ENCODE results near the gene ITGA11.
"Not testable (repeated sequence)": the region's sequence is repeated elsewhere in the genome, so short reads cannot be mapped to it uniquely, and the experiment has no call there.

Gene ITGA11

DNA sequence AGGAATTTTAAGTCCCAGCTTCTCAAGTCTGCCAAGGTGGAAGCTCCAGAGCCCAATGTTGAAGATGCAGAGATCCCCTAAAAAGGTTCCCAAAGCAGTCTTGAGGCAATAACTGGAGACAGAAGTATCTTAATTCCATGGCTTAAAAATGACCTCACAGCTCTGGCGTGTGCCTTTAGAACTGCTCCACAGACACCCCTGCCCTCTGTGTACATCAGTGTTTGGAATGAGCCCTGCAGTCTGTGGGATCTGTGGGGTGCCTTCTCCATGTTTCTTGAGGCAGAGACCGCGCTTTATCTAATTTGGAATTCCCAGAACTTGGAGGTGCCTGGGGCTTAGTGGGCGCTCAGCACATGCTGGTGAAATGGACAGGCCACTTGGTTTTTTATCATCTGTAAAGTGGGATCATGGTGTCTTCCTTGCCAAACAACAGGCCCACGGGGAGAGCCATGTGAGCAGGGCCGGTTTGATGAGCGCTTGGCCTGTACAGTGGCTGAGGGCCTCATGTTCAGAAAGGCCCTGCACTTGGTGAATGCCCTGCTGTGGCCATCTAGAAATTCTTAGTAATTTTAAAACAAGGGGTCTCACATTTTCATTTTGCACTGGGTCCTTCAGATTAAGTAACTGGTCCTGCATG lies 7.1 kb downstream of the ITGA11 start:
- DNase-seq, result no peak

DNA sequence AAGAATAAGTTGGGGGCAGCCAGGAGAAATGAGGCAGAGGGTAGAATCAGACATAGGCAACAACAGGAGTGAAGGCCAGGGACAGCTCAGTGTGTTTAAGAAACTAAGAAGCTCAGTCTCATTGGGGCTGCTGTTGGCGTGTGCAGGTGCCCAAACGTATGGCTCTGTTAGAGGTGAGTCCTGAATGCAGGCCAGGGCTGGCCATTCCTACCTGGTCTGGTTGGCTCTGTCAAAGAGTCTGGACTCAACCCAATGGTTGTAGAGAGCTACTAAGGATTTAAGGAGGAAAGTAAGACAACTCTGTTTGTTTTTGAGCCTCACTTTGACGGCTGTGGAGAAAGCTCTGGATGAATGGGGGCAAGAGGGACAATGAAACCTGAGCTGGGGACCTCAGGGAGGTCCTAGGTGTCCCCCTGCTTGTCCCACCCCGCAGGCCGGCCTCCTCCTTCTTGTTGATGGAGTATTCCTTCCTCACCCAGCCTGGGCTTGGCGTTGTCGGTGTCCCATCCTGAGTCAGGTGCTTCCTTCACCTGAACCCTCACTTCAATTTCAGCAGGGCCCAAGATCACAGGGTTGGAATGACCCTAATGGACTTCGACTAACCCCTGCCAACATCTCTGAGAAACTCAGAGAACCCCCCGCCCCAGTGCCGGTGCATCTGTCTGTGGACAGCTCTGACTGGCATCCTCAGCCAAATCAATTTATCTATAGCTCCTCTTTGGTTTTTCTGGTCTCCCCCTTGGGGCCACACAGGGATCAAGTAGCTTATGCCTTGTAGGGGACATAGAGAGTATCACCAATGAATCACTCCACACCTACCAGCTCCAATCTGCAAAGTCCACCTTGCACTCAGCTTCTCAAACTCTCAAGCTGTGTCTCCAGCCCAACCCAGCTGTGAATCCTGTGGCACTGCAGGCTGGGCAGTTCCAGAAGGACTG lies 8.3 kb downstream of the ITGA11 start:
- DNase-seq, result no peak

DNA sequence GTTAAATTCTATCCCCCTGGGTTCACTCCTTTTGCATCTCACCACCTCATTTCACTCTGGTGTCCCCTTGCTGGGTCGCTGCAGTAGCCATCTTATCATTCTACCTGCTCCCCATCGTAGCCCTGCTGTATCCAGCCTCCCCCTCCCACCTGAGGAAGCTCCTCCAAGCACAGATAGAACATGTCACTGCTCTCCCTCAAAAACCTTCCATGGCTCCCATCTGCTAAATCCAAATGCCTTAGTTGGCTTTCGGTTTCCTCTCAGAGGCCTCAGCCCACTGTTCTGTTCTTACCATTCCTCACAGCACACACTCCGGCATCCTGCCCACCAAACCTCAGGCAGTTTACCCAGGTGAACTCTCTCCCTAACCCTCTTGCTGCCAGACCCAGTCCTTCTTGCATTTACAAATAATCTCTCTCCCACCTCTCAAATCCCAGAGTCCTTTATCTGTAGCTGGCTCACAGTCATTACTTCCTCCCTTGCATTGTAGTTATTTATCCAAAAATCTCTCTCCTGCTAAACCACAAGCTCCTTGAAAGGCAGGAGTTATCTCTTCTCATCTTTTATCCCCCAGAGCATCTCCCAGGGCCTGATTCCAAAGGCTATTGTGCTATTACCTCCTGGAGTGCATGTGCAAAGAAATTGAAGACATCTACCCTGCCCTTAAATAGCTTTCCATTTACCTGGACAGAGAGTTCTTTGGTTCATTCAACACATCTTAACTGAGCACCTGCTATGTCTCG lies 9.4 kb downstream of the ITGA11 start:
- not testable (repeated sequence) for DNase-seq

DNA sequence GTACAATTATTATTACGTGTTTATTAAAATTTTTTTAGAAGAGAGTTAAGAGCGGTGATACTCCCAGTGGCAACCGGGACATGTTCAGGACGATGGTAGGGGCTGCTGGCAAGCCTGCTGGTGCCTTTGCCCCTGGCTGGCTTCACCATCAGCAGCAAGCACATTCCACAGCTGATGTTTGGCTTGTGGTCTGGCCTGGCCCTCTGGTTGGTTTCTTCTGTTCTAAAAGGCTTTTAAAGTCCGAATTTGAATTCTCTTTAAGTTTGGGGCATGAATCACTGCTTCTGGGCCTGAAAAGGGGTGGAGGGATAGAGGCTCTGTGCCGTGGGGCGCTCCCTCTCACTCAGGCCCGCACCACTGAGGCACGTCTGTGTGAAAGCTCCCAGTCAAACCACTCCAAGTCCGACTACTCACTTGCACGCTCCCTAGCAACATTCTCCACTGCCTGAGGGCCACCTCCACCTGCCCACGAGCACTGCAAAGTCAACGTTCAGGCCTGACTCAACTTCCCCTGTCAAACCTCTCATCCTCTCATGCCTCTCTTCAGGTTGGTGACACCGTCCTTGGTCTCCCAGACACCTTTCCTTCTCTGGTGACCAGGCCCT lies 10.1 kb downstream of the ITGA11 start:
- no peak for DNase-seq

DNA sequence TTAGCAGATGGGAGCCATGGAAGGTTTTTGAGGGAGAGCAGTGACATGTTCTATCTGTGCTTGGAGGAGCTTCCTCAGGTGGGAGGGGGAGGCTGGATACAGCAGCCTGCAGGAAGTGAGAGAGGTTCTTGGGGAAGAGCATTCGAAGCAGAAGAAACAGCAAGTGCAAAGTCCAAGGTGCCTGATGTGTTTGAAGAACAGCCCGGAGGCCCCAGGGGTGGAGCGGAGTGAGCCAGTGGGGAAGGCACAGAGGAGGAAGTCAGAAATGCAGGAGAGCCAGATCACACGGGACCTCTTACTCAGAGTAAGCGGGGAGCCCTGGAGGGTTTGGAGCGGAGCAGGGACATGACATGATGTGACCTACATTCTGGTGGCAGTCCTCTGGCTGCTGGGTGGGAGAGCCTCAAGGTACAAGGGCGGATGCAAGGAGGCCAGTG lies 10.8 kb downstream of the ITGA11 start:
- no peak for DNase-seq

DNA sequence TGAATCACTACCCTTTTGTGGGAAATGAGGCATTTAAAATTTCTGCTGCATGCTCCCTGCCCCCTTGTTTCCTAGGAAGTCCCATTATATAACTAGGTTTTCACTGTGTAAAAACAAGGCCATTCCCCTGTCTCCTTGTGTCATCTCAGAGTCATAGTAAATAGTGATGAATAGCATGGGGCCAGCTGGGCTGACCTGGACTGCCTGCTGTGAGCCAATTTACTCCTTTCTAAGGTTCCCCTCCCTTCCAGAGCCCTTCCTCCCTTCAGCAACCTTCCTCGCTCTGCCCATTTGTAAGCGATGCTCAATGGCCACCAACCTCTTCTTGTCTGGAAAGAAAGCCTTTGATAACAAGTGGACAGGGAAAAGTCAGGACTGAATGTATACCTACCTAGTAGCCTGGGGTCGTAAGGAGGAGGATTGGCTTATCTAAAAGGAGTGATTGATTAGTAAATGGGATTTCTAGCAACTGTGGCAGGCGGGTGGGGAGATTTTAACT lies 11.7 kb downstream of the ITGA11 start:
- no peak for DNase-seq

DNA sequence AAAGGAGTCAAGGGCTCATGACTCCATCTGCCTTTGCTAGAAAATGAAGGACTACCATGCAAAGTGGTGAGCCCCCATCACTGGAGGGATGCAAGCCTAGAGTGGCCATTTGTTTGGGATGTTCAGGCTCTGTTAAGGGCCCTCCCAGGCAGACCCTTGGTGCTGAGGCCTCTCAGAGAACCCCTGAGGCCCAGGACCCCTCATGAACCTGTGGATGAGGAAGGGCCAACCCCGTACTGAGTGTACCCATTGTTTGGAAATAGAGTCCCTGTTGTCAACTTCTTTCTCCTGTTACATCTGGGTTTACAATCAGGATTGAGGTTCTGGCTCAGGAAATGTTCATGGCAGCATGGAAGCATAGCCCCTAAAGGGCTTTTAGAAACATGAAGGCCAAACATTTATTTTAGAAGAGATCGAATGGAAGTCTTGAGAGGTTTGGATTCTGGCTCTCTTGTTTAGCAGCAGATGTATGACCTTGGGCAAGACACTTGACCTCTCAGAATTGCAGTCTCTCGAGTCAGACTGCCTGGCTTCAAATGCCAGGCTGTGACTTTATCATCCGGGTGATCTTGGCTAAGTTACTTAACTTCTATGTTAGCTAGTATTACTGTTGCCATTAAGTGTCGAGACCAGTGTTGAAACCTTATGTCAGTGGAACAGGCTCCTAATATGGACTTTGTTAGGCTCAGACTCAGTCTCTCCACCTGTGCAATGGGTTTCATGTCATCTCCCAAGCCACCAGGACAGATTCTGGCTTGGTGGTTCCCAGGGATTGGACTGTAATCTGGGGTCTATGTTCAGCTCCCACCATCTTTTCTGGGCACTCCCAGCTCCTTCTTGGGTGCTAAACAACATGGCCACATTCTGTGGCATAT lies 12.4 kb downstream of the ITGA11 start:
- DNase-seq, result no peak

DNA sequence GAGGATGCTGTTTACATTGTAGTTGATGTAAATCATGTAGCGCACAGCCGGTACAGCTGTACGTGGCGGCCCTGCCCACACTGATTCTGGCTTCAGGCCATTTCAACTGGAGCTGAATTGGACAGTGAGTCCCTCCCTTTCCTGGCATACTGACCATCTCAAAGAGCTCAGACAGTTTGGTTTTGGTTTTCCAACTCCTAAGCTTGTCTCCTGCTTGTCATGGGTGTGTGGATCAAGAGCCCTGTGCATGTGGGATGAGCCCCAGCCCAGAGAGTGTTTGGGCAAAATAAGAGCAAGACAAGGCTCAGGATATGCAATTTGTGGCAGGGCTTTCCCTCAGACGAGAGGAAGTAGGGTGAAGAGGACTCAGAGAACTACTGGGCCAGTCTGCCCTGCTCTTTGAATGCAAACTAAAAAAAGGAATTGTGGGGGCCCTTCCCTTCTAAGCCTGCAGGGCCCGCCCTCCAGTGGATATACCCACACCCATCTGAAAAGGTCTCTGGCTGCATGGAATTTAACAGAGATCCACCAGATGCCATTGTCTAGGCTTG lies 13.3 kb downstream of the ITGA11 start:
- peak; percentile 21 for DNase-seq

DNA sequence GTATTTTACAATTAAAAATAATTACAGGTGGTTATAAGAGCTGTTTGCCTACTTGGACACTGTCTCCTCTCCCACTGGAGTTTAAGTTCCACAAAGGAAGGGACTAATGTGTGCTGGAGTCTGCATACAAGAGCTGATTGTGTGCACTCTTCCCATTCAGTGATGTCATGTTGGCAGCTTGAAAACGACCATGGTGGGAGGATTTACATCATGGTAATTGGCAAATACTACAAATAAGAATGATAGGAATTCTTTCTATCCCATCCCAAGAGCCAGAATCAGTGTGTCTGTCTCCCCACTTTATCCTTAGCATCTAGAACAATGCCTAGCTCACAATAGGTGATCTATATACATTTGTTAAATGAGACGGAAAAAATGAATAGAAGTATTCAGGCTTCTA lies 14.1 kb downstream of the ITGA11 start:
- DNase-seq, result no peak

DNA sequence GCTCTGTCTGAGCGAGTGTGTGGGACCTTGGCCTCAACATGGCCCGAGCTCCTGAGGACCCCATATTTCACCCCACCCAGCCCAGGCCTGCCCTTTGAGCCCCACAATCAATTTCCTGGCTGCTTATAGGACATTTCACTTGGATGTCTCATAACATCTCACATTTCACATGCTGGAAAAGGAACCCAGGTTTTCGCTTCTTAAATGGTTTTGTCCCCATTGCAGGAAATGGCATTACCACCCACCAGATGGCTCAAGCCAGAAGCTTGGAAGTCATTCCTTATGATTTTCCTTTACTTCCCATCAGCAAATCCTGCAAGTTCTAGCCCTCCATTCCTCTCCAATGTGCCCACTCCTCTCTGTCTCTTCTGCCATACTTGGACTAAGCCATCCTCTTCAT lies 14.9 kb downstream of the ITGA11 start:
- no peak for DNase-seq

DNA sequence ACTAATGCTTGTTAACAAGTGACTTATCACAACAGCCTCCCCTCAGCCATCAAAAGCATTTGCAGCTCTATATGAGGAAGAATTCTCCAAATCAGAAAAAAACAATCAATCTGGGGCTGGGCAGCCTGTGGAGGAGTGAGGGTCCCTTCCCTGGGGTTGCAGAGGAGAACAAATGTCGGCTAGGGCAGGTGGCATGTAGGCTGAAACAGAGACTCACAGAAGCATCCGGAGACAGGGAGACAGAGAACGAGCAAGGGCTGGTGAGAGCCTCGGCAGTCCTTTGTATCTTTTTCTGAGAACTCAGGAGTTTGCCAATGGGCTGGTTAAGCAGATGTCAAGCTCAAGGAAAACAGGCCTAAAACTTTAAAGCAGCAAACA lies 15.8 kb downstream of the ITGA11 start:
- no peak for DNase-seq

DNA sequence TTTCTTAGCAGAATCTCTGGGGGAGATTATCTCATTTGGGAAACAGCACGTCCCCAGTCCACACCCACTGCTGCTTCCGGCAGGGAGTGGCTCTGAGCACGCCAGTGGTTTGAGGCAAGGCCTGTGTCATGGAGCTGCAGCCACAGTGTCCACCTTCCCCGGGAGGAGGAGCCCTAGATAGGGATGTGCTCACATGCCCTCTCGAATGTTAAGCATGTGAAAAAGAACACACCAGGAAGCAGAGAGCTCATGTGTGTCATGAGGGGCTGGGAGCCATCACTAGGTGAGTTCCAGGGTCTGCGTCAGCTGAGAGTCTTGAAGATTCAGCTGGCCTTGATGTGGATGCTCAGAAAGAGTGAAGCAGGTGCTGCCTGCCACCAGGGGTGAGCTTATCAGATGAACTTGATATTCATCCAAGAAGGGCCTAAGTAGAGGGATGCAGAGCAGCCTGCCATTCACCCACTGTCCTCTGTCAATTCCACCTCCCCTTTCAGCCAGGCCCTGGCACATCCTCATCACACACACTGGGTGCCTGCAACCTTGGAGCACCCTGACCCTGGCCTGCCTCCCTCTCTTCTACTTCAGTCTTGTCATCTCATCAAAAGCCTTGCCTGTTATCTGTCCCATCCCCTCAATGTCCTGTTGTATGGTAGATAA lies 16.3 kb downstream of the ITGA11 start:
- DNase-seq, result peak; percentile 60

DNA sequence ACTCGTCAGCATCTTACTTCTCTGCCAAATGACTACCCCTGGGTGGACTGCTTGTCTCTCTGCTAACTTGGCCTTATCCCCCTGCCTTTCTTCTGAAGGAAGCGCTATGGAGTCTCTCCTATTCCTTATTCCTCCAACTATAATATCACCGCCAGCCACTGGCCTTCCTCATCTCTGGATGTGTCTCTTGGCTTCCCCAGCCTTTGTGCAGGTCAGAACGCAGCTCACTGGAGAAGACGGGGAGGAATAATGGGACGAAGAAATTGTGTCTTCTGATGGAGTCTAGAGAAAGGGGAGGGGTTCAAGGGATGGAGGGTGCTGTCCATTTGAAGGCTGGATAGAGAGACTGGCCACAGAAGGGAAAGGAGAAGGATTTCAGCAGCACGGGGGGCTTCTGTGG lies 16.9 kb downstream of the ITGA11 start:
- no peak for DNase-seq

DNA sequence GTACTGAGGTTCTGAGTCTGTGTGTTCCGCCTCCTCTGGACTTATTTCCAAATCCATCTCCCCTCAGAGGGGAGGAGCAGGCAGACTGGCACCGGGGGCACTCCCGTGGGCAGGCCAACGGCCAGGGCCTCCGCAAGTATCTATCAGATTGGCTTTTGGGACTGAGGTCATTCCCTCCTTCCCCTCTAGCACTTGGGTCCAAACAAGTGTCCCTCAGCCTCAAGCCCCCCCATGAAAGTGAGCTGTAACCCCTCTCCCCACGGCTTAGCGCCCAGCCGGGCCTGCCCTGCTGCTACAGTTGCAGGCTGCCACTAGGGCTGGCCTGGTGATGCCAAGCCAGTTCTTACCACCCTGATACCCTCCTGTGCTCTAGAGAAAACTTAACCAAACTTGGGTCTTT lies 17.4 kb downstream of the ITGA11 start:
- no peak for DNase-seq

DNA sequence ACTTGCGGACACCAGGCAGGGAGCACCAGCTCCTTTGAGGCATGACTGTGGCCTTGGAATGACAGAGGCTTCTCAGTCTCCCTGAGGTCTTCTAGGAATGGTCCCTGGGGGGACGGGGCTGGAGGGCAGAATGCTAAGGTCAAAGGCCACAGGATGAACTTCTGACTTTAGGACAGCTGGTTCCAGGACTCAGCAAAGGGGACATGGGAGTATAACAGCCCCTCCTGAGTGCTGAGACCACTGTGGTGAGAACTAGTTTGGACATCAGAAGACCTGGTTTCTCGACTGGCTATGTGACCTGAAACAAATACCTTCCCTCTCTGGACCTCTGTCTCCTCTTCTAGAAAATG lies 17.8 kb downstream of the ITGA11 start:
- no peak for DNase-seq

DNA sequence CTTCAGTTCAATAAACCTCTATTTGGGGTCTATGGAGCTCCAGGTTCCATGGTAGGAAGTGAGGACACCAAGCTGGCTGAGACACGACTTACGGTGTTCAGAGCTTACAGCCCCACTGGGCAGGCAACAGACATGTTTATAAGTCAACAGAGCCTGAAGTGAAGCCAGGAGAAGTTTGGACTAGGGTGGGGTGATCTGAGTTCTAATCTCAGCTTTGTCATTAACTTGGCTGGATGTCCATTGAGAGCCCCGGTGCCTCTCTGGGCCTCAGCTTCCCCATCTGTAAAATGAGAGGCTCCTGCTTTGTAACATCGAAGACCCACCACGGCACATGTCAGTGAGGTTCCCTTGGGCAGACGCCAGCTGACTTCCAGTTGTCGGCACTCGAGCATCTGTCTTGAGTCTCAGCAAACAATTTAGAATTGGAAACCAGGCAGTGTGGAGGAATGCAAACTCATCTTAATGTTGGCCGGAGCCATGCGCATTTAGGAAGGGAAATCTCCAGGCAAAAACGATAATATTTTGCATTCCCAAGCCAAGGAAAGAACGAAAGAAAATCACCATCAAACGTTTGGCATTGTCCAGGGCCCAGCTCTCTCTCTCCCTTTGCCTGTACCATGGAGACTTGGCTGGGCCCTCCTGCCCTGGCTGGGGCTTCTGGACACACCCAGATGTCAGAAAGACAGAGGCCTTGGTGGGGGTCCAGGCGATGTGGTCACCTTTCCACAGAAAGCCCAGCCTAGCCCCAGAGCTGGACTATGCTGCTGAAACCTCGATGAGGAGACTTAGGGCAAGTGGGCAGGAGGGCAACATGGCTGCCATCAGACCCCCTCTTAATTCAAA lies 18.4 kb downstream of the ITGA11 start:
- no peak for DNase-seq

DNA sequence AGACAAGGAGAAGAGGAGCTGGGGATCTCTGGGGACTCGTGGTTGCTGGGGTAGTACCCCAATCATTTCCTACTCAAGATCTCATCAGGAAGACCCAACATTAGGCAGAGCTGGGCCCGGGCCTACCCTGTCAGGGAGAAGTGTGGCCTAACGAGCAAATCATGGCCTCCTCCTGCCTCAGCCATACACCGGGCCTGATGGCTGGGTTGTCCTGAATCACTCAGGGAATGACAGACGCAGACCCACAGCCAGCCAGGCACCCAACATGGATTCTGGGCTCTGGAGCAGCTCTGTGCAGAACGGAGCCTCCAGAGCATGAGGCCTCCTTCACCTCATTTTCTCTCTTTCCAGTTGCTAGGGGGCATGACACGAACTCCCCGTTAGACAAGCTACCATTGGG lies 19.7 kb downstream of the ITGA11 start:
- no peak for DNase-seq

DNA sequence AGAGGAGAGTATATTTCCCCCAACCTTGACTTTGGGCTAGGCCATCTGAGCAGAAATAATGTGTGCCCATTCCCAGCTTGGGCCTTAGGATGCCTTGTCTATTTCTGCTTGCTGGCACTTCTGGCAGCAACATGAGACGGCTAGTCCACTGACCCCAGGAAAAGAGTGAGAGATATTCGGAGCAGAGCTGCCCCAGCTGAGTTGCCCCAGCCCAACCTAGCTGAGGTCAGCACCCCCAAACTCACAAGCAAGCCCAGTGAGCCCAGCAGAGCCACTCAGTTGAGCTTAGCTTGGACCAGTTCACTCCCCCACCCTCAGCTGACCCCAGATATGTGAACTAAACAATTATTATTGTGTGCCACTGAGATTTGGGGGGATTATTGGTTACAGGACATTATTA lies 20.2 kb downstream of the ITGA11 start:
- DNase-seq, result no peak

DNA sequence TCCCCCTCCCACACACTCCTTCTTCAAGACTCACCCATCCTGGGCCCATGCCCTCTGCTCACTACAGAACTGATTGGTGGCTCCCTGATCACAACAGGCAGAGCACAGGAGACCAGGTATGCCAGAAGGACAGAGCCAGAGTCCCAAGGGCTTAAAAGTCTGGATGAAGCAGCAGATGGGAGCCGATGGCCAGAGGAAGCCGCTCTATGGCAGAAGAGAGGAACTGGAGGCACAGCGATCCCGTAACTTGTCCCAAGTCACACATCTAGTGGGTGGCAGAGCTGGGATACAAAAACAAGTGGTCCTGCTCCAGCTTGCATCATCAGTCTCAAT lies 20.7 kb downstream of the ITGA11 start:
- no peak for DNase-seq
